ENCODE data around the gene DGKB. TPM values are rescaled to one million over a fixed set of nuclear protein-coding genes. Genes with fewer than 3 reads are reported as not detected.

Gene DGKB
- polyA plus RNA-seq, 1 experiment: 0.04 TPM

- POLR2A ChIA-PET: no interaction called here
- CTCF ChIA-PET: no interaction called here
- TF ChIP-seq CTCF (IDR thresholded peaks at IDR 0.05; ENCODE audit: low read depth, low read length): no peak
- no peaks in the 10 kb centered on the region; the same call in 1 of the 2 replicates for H3K9me3 ChIP-seq (ENCODE audit: control insufficient read depth, insufficient read depth, low read length)
- DNase-seq (ENCODE audit: low read depth, low spot score): no peak
- no peak overlapping the region for H3K4me3 ChIP-seq (ENCODE audit: low read depth, low read length)
- H3K27ac ChIP-seq (ENCODE audit: low read depth, low read length): no peak overlapping the region
- no peaks in the 10 kb centered on the region for H3K27me3 ChIP-seq (ENCODE audit: control insufficient read depth, insufficient read depth, low read length)
Observed at GRCh38 chr7:14850039-14850438, 52.5 kb downstream of the DGKB start.

- Histone ChIP-seq H3K9me3 (ENCODE audit: control insufficient read depth, insufficient read depth, low read length) (no peaks in the 10 kb centered on the region; the same call in 1 of the 2 replicates), H3K27me3 (ENCODE audit: control insufficient read depth, insufficient read depth, low read length) (no peaks in the 10 kb centered on the region), H3K27ac (ENCODE audit: low read depth, low read length) (no peak overlapping the region), H3K4me3 (ENCODE audit: low read depth, low read length) (no peak overlapping the region)
- no peak for TF ChIP-seq CTCF (IDR thresholded peaks at IDR 0.05; ENCODE audit: low read depth, low read length)
- POLR2A ChIA-PET: no interaction called here
- CTCF ChIA-PET: interaction anchor here (0.8 kb wide), 1 partner anchor 29 kb away, joined by 5 read pairs; no protein-coding TSS in a partner anchor
- DNase-seq (ENCODE audit: low read depth, low spot score): no peak
Observed at GRCh38 chr7:14846405-14846804, 56.1 kb downstream of the DGKB start.

GRCh38 chr7:14843755-14844154, 58.8 kb downstream of the DGKB start:
- Histone ChIP-seq H3K9me3 (ENCODE audit: control insufficient read depth, insufficient read depth, low read length) (no peaks in the 10 kb centered on the region; the same call in 1 of the 2 replicates), H3K27me3 (ENCODE audit: control insufficient read depth, insufficient read depth, low read length) (no peaks in the 10 kb centered on the region), H3K4me3 (ENCODE audit: low read depth, low read length) (no peak overlapping the region), H3K27ac (ENCODE audit: low read depth, low read length) (no peak overlapping the region)
- DNase-seq (ENCODE audit: low read depth, low spot score): no peak
- POLR2A ChIA-PET: interaction anchor here (0.7 kb wide), 1 partner anchor 262 kb away, joined by 8 read pairs; no protein-coding TSS in a partner anchor
- no peak for TF ChIP-seq CTCF (IDR thresholded peaks at IDR 0.05; ENCODE audit: low read depth, low read length)
- CTCF ChIA-PET: interaction anchor here (0.6 kb wide), 1 partner anchor 128 kb away, joined by 4 read pairs; no protein-coding TSS in a partner anchor

GRCh38 chr7:14842523-14842922, 60.0 kb downstream of the DGKB start:
- Histone ChIP-seq H3K27me3 (ENCODE audit: control insufficient read depth, insufficient read depth, low read length) (no peaks in the 10 kb centered on the region), H3K9me3 (ENCODE audit: control insufficient read depth, insufficient read depth, low read length) (no peaks in the 10 kb centered on the region; the same call in 1 of the 2 replicates), H3K27ac (ENCODE audit: low read depth, low read length) (no peak overlapping the region), H3K4me3 (ENCODE audit: low read depth, low read length) (no peak overlapping the region)
- POLR2A ChIA-PET: no interaction called here
- CTCF ChIA-PET: no interaction called here
- DNase-seq (ENCODE audit: low read depth, low spot score): no peak
- no peak for TF ChIP-seq CTCF (IDR thresholded peaks at IDR 0.05; ENCODE audit: low read depth, low read length)

GRCh38 chr7:14841869-14842268, 60.7 kb downstream of the DGKB start:
- no peak for DNase-seq (ENCODE audit: low read depth, low spot score)
- no peak for TF ChIP-seq CTCF (IDR thresholded peaks at IDR 0.05; ENCODE audit: low read depth, low read length)
- no peak overlapping the region for H3K27ac ChIP-seq (ENCODE audit: low read depth, low read length)

More at GRCh38 chr7:14841869-14842268, 60.7 kb downstream of the DGKB start:
- Histone ChIP-seq H3K27me3 (ENCODE audit: control insufficient read depth, insufficient read depth, low read length) (no peaks in the 10 kb centered on the region), H3K9me3 (ENCODE audit: control insufficient read depth, insufficient read depth, low read length) (no peaks in the 10 kb centered on the region; the same call in 1 of the 2 replicates), H3K4me3 (ENCODE audit: low read depth, low read length) (no peak overlapping the region)
- CTCF ChIA-PET: no interaction called here
- POLR2A ChIA-PET: no interaction called here

Data from AG04450 (cell line).